Germinal center (tissue), 1 donor: ENCODE data around the gene CFAP299.
"Not testable (repeated sequence)": the region's sequence is repeated elsewhere in the genome, so short reads cannot be mapped to it uniquely, and the experiment has no call there.

Experiments
- DNase-seq: peaks from one replicate; pipeline ENCODE4 v3.0.0; 2012; ENCODE audit warnings: mixed read lengths, low spot score

CFAP299 gene

GRCh38 chr4:80726471-80726870, 390.9 kb downstream of the CFAP299 start:
- no peak for DNase-seq

DNA sequence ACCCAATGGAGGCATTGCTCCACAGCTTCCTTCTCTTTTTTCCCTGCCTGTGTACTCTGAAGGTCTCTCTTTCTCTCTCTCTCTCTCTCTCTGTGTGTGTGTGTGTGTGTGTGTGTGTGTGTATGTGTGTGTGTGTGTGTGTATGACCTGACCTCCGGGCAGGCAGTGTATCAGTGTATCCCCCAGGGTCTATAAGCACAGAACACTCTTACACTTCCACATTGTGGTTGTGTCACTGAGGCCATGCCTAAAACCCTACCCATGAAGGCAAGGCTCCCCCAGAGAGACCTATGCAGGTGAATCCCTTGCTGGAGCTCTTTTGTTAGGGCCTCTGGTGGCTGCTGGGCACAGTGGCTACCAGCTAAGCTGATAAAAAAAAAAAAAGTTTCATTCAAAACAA, 394.6 kb downstream of the CFAP299 start:
- no peak for DNase-seq

GRCh38 chr4:80731436-80731835, 395.9 kb downstream of the CFAP299 start:
- DNase-seq: no peak

GRCh38 chr4:80732010-80732409, 396.5 kb downstream of the CFAP299 start:
- DNase-seq: no peak

GRCh38 chr4:80740375-80740774, 404.8 kb downstream of the CFAP299 start:
- DNase-seq: no peak

- not testable (repeated sequence) for DNase-seq
Observed at GRCh38 chr4:80749558-80749957, 414.0 kb downstream of the CFAP299 start.

DNA sequence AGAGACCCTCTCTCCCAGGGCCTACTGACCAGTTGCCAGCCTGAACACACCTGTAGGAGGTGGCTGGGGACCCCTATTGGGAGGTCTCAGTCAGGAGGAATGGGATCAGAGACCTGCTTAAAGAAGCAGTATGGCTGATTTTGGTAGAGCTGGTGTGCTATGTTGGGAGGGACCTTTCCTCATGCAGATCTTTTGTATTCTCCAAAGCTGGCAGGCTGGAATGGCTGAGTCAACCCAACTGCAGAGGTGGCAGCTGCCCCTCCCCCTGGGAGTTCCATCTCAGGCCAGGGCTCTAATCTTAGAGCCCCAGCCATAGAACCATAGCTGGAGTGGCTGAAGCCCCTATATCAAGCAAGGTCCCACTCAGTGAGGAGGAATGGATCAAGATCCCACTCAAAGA, 415.7 kb downstream of the CFAP299 start:
- DNase-seq: no peak

DNA sequence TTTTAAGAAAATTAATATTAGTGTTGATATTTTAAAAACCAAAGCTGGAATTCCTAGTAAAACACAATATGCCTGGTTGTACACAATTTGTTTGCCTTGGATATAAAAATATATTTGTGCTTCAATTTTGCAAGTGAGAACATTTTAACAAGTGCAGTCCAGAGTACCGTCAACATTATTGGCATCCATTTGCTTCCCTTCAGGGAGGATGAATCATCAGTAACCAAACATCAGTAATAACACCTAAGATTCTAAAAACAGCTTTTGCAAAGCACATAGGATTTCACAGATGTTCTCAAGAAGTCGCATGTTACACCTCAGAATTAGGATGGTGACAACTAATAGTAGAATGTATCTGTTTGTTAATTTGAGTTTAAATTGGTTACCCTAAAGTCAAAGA, 432.4 kb downstream of the CFAP299 start:
- DNase-seq: no peak

DNA sequence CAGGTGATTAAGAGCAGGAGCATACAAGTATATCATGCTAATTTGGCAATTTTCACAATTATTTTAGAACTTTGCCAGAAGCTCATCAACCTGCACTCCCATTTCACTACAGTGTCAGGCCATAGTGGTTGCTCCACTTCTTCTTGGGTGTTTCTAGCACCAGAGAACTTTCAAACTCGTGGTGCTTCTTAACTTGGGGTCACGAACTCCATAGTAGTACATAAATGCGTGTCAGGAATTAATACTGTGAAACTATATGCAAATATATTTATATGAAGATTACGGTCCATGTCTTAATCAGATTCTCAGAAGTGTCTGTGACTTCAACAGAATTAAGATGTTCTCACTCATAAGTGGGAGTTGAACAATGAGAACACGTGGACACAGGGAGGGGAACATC, 440.6 kb downstream of the CFAP299 start:
- DNase-seq: no peak

- DNase-seq: no peak
Observed at GRCh38 chr4:80781431-80781830, 445.9 kb downstream of the CFAP299 start.

DNA sequence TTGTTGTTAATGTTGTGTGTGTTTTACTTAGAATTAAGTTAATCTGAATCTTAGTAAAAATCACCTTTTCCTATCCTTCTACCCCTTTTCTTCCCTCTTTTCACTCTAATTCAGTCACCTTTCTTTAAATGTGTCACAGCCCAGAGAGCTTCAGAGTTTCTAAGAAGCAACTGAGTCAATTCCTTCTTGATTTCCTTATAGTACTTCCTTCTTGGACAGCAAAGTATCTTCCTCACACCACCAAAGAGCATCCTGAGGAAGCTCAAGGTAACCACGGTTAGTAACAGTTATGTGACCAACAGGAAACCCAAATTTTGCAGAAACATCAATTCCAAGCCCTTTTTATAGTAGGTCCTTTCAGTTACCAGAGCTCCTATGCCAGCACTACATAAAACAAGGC, 451.8 kb downstream of the CFAP299 start:
- DNase-seq: no peak

DNA sequence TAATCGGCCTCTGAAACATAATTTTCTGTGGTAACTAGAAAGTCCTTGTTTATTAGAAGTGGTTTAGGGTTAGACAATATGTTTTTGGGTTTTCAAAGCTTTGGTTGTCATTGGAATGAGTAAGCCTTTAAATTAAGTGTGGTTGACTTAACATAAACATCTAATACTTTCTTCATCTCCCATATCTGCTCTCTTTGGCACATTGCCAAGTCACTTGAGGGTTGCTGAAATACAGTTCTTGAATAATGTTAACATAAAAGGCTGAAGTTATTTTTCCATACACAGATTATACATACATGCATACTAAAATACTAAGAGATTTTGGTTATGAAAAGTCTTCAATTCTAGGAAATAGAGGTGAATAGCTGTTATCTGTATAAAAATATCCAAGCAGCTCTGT, 453.3 kb downstream of the CFAP299 start:
- DNase-seq: no peak

GRCh38 chr4:80790152-80790551, 454.6 kb downstream of the CFAP299 start:
- no peak for DNase-seq

DNA sequence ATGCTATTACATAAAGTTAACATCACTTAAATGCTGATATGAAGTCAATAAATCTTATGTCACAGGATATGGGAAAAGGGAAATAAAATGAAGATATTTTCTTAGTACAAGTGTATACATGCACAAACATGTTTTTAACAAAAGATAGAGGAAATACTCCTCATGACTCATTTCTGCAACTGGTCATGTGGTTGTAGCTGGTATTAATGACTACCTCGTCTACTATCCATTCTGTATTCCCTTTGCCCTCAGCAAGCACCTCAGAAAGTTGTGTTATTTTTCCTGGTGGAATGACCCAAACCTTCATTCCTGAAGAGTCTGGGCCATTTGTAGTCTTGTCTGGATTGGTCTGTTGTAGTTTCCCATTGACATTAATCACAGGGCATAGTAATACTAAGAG, 458.1 kb downstream of the CFAP299 start:
- DNase-seq: not testable (repeated sequence)

DNA sequence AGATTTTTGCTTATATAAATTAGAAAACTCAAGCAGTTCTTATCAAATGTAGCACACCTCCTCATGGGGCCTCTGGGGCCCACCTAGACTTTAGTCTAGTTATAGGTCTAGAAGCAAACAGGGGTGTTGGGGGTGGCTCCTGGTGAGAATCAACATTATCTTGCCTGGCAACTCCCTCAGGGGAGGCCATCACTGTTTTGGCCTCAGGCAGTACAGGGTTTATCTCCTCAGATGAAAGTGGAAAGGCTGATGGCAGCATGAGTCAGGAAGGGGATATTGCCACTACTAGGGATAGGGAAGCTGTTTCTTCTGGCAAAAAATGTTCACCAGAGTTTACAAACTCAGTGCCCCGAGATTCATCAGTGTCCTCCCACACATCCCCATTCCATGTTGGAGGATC, 462.6 kb downstream of the CFAP299 start:
- no peak for DNase-seq

DNA sequence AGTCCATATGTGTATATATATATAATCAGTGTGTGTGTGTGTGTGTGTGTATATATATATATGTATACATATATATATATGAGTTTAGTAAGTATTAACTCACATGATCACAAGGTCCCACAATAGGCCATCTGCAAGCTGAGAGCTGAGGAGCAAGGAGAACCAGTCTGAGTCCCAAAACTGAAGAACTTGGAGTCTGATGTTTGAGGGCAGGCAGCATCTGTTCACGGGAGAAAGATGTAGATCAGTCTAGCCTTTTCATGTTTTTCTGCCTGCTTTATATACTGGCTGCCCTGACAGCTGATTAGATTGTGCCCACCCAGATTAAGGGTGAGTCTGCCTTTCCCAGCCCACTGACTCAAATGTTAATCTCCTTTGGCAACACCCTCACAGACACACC, 465.2 kb downstream of the CFAP299 start:
- not testable (repeated sequence) for DNase-seq

GRCh38 chr4:80803337-80803736, 467.8 kb downstream of the CFAP299 start:
- DNase-seq: no peak

GRCh38 chr4:80806472-80806871, 470.9 kb downstream of the CFAP299 start:
- DNase-seq: no peak

DNA sequence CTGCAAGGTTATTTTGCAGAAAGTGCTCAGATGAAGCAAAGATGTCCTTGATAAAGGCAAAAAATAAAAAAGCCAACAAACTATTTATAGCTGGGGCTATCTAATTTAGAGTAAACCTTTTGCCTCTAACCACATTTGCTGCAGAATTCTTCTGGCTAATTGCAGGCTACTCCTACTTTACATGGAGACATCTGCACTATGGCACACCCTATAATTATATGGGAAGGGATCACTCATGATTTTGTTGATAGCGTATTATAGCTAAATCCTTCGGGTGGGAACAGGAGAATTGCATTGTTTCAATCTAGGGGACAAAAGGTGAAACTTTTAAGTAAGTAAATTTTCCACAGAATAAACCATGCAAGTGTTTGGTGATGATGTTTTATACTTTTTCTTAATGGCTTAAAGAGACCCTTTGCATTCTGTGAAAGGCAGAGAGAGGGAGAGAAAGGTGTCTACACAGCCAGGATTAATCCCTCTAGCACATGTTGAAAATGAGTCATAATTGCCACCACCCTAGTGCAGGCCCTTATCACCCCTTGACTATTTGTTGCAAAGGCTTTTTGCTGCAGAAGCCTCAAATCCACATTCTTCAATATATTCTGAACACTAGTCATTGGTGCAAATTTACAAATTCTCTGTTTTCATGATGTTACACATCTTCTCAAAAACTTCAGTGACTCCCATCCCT, 473.7 kb downstream of the CFAP299 start:
- no peak for DNase-seq

DNA sequence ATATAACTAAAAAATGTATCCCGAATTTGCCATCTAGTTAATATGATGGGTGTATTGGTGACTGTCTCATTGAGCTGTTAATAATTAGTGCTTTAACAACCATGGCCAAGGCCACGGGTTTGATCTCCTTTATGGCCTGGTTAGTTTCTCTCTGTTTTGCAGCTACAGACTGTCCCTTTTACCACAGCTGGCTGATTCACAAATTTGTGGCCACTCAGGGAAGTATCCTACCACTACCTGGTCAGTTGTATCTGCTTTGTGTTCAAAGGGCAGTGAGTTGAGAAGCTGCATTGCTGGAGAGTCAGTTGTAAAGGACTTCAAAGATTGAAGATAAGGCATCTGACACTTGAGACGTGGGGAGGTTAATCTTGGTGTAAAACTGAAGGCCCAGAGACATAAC, 475.9 kb downstream of the CFAP299 start:
- no peak for DNase-seq

DNA sequence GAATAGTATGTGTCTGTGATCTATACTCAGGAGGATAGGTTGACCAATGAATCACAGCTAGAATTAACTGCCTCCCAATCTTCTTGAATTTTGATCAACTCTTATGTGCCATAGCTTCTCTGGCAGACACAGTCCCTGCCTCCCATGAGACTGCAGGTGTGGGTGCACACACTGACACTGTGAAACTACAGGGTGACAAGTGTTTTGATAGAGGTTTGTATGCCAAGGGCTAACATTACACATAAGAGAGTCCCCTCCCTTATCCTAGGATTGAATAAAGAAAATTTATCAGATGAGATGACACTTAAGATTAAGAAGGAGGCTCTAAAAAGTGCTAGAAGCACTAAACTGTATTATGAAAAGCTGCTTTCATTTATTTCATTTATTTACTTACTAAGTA, 476.6 kb downstream of the CFAP299 start:
- no peak for DNase-seq

GRCh38 chr4:80814266-80814665, 478.7 kb downstream of the CFAP299 start:
- DNase-seq: no peak

GRCh38 chr4:80831383-80832361, 496.1 kb downstream of the CFAP299 start:
- no peak for DNase-seq
